ENCODE data around the gene PCF11. TPM values are rescaled to one million over a fixed set of nuclear protein-coding genes. Genes with fewer than 3 reads are reported as not detected.

PCF11 gene
- total RNA-seq, 1 experiment from 2014 or later, result 33.3 TPM

- DNase-seq (ENCODE audit: low spot score), result peak; percentile 57
These were observed 5.5 kb upstream of the PCF11 start for GRCh38 chr11:83151274-83151977.

DNA sequence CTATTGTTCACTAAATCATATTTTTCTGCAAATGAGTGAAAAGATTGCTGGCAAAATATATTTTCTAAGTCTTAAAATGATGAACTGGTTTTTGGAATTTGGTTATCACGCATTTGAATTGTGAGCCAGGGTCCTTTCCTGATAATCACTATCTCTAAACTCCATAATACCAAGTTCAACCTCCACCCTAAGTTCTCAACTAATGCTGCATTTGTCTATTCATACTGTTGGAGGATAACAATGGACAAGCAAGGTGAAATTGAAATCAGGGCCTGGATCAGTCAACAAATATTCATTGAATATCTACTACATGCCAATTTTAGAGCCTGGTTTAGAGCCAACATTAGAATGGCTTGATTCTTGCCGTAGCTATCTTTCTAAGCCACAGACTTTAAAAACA is 4.7 kb upstream of the PCF11 start:
- no peak for DNase-seq (ENCODE audit: low spot score)

DNA sequence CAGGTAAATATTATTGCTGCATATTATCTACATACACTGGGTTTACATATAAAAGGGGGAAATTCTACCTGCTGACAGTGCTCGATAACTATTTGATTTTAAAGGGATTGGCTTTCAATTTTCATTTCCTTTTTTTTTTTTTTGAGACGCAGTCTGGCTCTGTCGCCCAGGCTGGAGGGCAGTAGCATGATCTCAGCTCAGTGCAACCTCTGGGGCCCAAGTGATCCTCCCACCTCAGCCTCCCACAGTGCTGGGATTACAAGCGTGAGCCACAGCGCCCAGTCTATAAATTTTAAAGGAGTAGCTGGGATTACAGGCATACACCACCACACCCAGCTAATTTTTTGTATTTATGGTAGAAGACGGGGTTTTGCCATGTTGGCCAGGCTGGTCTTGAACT is 3.2 kb upstream of the PCF11 start:
- no peak for DNase-seq (ENCODE audit: low spot score)

GRCh38 chr11:83156144-83156995 is 561 bp upstream of the PCF11 start:
- DNase-seq (ENCODE audit: low spot score), result peak; percentile 100

DNA sequence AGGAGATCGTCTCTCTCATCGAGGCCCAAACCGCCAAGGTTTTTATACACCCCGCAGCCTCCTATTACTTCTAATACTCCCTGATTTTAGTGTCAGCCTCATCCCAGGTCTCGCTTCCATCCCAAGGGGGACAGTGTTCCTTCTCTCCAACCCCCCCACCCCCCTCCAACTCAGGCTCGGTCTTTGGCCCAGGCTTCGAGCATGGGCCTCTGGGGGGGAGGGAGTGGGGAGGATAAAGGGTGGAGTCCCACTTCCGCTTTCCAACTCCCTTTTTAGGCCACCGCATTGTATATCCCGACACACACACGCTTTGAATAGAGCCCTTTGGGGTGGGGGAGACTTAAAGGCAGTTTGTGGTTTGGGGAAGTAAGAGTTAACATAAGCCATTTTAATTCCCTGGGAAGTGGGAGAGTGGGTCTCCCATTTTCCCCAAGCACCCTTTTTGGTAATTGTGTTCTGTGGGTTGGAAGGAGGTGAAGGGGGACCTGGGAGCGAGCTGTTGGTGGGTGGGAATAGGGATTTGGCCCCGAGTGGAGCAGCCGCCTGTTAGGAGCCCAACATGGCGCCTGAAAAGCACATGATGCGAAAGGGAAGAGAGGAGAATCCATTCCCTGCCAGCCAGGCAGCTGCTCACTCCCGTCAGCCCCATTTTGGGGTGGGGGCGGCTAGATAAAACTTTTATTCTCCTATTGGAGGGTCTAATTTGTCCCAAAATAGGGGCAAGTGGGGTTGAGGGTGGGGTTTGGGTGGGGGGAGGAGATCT is 844 bp downstream of the PCF11 start:
- DNase-seq (ENCODE audit: low spot score), result peak; percentile 61

- DNase-seq (ENCODE audit: low spot score), result no peak
These were observed 1.4 kb downstream of the PCF11 start for GRCh38 chr11:83158357-83158786.

GRCh38 chr11:83158965-83159901 is 2.3 kb downstream of the PCF11 start:
- DNase-seq (ENCODE audit: low spot score), result no peak

- no peak for DNase-seq (ENCODE audit: low spot score)
These were observed 3.3 kb downstream of the PCF11 start for GRCh38 chr11:83159902-83160865.

- no peak for DNase-seq (ENCODE audit: low spot score)
These were observed 4.8 kb downstream of the PCF11 start for GRCh38 chr11:83161610-83162199.

GRCh38 chr11:83162377-83162776 is 5.4 kb downstream of the PCF11 start:
- DNase-seq (ENCODE audit: low spot score), result no peak

DNA sequence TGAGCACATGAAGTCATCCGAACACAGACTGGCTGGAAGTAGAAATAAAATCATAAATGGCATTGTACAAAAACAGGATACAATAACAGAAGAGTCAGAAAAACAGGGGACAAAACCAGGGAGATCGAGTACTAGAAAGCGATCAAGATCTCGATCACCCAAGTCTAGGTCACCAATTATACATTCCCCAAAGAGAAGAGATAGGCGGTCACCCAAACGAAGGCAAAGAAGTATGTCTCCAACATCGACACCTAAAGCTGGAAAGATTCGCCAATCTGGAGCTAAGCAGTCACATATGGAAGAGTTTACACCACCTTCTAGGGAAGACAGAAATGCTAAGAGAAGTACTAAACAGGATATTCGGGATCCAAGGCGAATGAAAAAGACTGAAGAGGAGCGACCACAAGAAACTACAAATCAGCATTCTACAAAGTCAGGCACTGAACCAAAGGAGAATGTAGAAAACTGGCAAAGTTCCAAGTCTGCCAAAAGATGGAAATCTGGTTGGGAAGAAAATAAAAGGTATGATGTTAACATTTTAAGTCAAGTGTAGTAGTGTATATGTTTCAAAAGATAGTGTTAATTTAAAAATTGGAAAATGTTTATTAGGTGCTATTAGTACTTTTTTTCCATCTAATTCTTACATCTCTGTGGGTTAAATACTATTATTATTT is 9.4 kb downstream of the PCF11 start:
- no peak for DNase-seq (ENCODE audit: low spot score)

GRCh38 chr11:83168756-83169155 is 11.8 kb downstream of the PCF11 start:
- DNase-seq (ENCODE audit: low spot score), result no peak

- no peak for DNase-seq (ENCODE audit: low spot score)
These were observed 13.9 kb downstream of the PCF11 start for GRCh38 chr11:83170865-83171264.

- DNase-seq (ENCODE audit: low spot score), result no peak
These were observed 15.6 kb downstream of the PCF11 start for GRCh38 chr11:83172551-83172950.

GRCh38 chr11:83174008-83174407 is 17.1 kb downstream of the PCF11 start:
- DNase-seq (ENCODE audit: low spot score), result no peak

DNA sequence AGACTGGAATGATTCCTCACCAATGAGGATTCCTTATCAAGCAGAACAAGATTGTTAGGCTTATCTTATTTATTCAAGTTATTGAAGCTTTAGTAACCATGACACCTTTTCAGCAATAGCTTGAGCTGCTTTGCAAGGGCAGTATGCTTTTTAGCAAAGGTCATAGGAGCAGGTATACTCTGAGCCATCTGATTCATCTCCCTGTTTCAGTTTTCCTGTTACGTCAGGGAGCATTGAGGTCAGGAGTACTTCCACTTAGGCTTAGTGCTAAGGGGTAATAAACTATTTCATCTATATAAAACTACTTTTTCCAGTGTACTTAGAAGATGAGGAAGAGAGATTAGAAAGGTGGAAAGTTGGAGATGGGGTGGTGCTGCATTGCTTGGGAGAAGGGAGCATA is 18.9 kb downstream of the PCF11 start:
- no peak for DNase-seq (ENCODE audit: low spot score)

GRCh38 chr11:83181815-83182214 is 24.9 kb downstream of the PCF11 start:
- no peak for DNase-seq (ENCODE audit: low spot score)

GRCh38 chr11:83185767-83186166 is 28.8 kb downstream of the PCF11 start:
- DNase-seq (ENCODE audit: low spot score), result no peak

DNA sequence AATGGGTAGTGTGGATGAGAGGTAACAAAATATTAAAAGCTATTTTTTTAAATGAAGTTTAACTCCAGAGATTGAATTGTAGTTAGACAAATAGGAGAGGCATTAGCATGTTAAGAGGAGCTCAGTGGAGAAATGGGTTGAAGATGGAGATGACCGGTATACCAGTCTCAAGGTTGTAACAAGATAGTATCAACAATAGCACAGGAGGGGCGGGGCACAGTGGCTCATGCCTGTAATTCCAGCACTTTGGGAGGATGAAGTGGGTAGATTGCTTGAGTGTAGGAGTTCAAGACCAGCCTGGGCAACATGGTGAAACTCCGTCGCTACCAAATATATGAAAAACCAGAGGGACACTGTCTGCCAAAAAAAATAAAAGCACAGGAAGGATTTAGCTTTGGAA is 30.5 kb downstream of the PCF11 start:
- DNase-seq (ENCODE audit: low spot score), result no peak

Measured in A172 (cell line).